Stimulated activated CD8-positive, alpha-beta memory T cell treated with anti-CD3 and anti-CD28 coated beads, Interleukin-7, amount 100 ng/mL, for 24 hours (primary cell): ENCODE data around the gene PITHD1.
"Not testable (repeated sequence)": the region's sequence is repeated elsewhere in the genome, so short reads cannot be mapped to it uniquely, and the experiment has no call there.

Experiments used
- DNase-seq: peaks from one replicate; pipeline ENCODE4 v3.0.0-alpha.2; 2020; ENCODE audit warnings: low read depth

PITHD1 gene

GRCh38 chr1:23774174-23774880 is 3.9 kb upstream of the PITHD1 start:
- DNase-seq = no peak

- no peak for DNase-seq
These were observed 2.0 kb upstream of the PITHD1 start for GRCh38 chr1:23776217-23776616.

DNA sequence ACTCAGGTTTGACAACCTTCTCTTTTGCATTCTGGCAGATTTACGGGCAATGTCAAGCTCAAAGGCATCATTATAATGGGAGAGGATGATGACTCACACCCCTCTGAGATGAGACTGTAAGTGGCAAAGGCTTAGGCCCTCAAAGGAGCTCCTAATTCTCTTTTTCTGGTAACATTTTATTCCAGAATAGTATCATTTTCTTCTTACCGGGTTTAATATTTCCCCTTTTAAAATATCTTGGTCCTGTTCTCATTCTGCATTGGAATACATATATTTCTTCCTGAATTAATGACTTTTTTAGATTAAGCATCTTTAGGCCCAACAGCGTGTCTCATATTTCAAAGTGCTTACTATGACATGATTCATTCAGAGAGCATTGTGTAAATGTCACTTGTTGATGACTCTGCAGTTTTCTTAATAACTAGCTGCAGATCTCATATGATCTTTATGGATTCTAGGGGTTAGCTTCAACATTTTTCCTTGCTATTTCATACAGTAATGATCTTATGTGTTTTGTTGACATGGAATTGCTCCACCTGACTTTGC is 1.7 kb downstream of the PITHD1 start:
- DNase-seq = no peak

GRCh38 chr1:23783141-23783540 is 4.9 kb downstream of the PITHD1 start:
- DNase-seq = not testable (repeated sequence)

GRCh38 chr1:23784846-23785245 is 6.6 kb downstream of the PITHD1 start:
- no peak for DNase-seq

DNA sequence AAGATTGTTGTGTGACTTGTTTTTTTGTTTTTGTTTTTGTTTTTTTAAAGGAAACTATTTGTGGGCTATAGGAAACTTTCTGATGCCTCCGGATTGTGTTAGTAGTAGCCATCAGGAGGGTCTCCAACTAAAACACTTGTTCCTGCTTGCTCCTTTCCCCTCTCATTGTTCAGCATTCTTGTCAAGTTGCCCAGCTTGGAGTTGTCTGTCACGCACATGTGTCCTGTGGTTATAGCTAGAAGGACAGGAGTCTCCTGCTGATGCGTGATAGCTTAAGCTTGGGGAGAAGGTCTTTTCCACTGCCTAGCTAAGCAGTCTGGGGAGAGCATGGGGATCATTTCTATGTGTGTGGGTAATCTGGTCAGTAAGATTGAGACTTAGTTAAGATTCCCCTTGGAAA is 9.5 kb downstream of the PITHD1 start:
- no peak for DNase-seq

DNA sequence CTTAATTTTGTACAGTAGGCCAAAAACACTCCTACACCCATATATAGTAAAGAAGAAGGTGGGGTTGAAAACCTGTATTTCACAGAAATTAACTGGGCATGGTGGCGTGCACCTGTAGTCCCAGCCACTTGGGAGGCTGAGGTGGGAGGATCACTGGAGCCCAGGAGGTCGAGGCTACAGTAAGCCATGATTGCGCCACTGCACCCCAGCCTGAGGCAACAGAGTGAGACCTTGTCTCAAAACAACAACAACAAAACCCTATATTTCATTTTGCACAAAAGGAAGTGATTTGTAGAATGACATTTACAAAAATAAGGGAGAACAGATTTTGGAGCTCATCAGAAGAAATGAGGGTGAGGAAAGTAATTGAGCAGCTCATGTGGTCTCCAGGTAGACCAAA is 10.5 kb downstream of the PITHD1 start:
- DNase-seq = no peak

DNA sequence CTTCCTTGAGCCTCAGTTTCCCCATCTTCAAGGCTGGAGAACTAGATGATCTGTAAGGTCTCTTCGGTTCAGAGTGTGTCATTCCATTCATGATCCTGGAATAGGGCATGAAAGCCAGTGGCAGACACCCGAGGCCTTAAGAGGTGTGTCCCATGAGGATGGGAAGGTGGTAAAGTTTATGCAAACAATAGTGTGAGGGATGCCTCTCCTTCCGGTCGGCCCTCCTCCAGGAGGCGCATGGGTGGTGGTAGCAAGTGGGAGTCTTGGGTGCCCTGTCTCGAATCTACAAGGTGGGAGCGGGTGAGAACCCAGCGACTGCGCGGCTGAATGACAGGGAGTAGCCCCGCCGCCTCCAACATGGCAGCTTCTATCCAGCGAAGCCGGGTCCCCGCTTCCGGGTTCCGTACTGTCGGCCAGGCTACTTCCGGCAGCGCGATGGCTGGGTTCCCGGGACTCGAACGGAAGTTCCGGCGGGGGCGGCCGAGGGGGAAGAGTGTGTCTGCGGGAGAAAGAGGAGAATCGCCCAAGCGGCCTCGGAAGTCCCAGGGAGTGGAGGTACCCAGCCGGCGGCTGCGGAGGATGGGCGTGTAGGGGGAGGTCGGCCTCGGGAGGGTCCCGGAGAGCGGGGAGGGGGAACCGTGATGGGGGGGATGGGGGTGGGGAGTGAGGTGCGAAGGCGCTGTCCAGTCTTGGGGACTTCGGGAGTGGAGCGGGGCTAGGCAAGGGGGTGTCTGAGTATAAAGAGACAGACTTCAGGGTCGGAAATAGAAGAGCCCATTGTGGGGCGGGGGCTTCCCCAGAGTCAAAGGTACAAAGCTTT is 12.7 kb downstream of the PITHD1 start, which contains the start of gene LYPLA2:
LYPLA2 (plus strand) TSS at position 450 of the 820 bp plus-strand sequence. CDS start 1,538 bp downstream, outside the sequence.
- DNase-seq = peak; percentile 79

DNA sequence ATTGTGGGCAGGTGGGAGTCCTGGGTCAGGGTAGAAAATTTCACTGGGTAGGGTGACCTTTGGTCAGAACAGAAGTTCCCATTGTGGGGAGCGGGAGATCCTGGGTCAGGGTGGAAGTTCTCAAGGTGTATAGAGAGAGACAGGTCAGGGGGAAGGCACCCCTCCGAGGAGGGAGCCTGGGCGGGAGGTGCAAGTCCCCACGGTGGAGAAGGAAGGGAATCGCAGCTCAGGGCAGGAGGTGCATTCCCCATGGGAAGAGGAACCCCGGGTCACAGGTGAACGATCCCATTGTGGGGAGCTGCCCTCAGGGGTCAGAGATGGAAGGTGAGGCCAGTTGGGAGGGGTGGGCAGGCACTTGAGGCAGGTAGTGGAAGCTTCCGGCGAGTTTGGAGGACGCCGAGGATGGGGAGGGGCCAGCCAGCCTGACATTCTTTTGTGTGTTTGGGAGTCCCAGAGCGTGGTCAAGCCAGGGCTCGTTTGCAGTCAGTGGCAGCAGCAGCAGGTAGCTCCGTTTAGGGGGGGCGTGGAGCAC is 13.4 kb downstream of the PITHD1 start:
- no peak for DNase-seq

- no peak for DNase-seq
These were observed 14.1 kb downstream of the PITHD1 start for GRCh38 chr1:23792151-23792945.

DNA sequence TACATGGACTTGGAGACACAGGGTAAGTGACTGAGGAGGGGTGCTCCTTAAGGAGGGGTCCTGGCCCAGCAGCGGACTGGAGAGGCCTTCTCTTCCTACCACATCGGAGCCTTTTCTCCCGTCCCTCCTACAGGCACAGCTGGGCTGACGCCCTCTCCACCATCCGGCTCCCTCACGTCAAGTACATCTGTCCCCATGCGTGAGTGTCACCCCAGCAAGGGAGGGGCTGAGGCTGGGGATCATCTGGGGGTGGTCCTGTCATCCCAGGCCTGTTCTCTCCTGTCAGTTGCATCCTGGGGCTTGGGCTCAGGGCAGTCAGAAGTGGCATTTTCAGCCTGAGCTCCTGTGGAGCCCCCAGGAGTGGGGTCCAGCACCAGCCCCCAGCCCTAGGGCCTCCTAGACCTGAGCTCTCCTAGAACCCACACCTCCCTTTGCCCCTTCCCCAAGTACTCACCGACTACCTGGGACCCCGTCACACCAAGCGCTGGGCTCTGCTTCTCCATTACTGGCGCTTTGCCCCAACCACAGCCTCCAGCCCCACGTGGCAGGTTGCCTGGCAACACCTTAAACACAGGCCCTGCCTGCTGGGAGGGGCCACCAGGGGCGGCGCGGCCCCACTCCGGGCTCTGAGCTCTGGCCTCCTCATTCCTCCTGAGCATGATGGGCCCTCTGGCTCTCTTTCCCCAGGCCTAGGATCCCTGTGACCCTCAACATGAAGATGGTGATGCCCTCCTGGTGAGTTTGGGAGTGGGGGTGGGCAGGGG is 15.0 kb downstream of the PITHD1 start:
- no peak for DNase-seq

DNA sequence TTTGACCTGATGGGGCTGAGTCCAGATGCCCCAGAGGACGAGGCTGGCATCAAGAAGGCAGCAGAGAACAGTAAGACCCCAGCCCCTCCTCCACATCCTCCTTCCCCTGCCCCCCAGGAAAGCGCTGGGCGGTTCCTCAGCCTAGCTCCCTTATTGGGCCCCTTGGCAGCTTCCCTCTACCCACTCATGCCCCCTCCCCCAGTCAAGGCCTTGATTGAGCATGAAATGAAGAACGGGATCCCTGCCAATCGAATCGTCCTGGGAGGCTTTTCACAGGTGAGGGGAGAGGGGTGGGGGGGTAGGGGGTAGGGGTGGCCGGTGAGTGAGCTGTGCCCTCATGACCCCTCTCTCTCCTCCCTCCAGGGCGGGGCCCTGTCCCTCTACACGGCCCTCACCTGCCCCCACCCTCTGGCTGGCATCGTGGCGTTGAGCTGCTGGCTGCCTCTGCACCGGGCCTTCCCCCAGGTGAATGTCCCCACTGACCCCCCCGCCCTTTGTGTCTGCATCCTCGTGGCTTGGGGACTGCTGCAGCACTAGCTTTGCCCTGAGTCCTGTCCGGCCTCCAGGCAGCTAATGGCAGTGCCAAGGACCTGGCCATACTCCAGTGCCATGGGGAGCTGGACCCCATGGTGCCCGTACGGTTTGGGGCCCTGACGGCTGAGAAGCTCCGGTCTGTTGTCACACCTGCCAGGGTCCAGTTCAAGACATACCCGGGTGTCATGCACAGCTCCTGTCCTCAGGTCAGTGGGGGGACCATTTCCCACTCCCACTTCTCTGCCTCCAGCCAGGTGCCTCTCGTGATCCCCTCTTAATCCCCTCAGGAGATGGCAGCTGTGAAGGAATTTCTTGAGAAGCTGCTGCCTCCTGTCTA is 15.9 kb downstream of the PITHD1 start:
- DNase-seq = no peak

- not testable (repeated sequence) for DNase-seq
These were observed 16.5 kb downstream of the PITHD1 start for GRCh38 chr1:23794732-23795182.

DNA sequence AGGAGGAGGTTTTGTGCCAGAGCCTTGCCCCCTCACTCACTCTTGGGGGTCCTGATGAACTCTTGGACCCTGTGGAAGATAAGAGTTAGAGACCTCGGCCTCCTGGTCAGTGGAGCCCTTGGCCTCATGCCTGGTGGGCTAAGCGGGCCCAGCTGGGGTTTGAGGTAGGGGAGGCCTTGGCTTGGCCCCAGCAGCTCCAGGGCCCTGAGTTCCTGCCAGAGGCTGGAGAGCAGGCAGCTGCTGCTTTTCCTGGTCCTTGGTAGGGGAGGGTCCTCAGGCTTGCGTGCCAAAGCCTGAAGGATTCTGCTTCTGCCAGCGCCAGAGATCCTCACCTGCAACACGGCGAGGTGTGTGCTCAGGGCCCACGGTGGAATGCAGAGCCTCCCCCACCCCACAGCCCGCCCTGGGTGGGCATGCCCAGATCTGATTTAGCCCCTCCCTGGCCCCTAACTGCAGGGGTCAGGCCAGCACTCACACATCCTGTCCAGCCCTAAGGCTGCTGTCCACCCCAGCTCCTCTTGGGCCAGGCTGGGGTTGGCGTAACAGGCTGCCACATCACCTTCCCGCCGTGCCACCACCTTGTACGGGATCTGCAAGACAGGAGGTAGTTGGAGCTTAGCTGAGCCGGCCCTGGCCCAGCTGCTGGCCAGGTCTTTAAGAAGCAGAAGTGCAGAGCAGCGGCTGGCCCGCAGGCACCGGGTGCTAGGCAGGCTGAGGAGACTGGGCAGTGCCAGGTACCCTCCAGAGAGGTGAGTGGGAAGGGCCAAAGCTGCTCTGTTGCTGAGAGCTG is 17.7 kb downstream of the PITHD1 start:
- no peak for DNase-seq

DNA sequence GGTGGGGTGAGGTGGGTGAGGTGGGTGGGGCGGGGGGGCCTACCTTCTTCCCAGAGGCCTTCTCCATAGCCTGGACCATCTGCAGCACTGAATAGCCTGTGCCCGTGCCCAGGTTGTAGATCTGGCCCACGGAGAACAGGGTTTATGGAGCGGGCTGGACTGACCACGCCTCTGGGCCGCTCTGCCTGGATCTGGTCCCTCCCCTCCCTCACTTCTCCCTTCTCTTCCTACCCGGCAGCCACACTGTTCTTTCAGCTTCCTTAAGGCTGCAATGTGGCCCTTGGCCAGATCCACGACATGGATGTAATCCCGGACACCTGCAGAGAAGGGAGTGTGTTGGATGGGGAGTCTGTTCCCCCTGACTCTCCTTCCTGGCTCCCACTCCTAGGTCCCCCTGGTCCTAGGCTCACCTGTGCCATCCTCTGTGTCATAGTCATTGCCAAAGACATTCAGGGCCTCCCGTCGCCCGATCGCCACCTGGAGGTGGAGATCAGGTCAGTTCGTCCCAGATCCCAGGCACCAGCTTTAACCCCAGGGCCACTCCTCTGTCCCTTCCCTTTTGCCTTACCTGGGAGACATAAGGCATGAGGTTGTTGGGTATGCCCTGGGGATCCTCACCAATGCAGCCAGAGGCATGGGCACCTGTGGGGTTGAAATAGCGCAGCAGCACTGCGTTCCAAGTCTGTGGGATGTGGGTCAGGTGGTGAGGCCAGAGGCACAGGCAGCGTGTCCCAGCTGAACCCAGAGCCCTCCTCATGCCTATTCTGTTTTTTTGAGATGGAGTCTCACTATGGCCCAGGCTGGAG is 18.5 kb downstream of the PITHD1 start:
- no peak for DNase-seq

DNA sequence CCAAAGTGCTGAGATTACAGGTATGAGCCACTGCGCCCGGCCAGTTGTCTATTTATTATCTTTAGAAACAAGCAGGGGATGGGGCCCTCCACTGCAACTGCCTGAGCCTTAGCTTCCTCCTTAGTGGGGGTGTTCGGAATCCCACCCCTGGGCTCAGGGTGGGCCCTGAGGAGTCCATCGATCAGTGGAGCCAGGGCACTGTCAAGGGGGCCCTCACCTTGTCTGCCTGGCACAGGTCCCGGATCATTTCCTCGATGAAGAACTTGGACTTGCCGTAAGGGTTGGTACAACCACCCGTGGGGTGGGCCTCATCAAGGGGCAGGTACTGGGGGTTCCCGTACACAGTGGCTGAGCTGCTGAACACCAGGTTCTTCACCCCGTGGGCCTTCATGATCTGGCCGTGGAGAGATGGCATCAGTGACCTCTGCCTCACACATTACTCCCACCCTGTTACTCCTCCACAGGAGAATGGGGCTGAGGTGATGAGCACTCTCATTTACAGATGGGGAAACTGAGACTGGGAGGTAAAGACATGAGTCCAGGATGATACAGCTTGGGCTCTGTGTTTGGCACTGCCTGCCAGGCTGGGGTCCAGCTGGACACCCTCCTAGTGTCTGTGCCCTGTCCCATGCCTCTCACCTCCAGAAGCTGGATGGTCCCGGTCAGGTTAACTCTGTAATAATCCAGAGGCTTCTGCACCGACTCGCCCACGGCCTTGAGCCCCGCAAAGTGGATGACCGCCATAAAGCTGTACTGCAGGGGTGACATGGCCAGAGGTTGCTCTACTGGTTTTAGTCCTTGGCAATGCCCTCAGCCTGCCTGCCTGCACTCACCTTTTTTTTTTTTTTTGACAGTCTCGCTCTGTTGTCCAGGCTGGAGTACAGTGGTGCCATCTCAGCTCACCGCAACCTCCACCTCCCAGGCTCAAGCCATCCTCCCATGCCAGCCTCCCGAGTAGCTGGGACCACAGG is 19.5 kb downstream of the PITHD1 start:
- no peak for DNase-seq

DNA sequence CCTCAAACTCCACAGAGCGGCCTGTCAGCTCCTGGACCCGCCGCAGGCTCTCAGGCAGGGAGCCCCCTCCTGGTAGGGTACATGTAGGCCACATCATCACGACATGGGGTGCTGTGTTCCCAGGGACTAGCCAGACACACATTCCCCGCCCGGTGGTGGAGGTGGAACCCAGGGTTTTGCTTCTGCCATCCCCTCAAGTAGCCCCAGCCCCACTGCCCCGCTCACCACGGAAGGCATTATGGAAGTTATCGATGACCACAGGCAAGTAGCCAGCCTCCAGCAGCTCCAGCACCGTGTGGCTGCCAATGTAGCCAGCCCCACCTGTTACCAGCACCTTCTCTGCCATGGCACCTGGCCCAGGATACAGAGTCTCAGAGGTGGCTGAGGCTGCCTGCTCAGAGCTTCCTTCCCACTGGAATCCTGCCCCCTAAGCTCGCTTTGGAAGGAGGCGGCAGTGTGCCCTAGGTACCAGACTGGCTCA is 20.5 kb downstream of the PITHD1 start:
- DNase-seq = no peak
